ENCODE measurements around the gene EID3.
"Not testable (repeated sequence)": the region's sequence is repeated elsewhere in the genome, so short reads cannot be mapped to it uniquely, and the experiment has no call there.

The EID3 gene

GRCh38 chr12:104292872-104293794 lies 10.4 kb upstream of the EID3 start:
- Histone ChIP-seq H3K4me3 (ENCODE audit: low read length) (no peak overlapping the region), H3K4me1 (ENCODE audit: low read length) (peaks cover 9% of the 10 kb centered on the region), H3K9ac (ENCODE audit: low read length) (no peak overlapping the region), H3K27me3 (ENCODE audit: low read depth, low read length) (no peaks in the 10 kb centered on the region), H3K9me3 (ENCODE audit: insufficient read depth, low read length) (no peaks in the 10 kb centered on the region), H3K4me2 (ENCODE audit: low read length) (no peak overlapping the region), H3K27ac (ENCODE audit: low read length) (no peak overlapping the region), H4K20me1 (ENCODE audit: insufficient read depth, low read length) (peaks cover 27% of the 10 kb centered on the region), H3K79me2 (ENCODE audit: low read length) (peaks cover 98% of the 10 kb centered on the region), H3K36me3 (replicated peaks; ENCODE audit: low read depth, low read length) (peaks cover 46% of the 10 kb centered on the region), H2AFZ (ENCODE audit: low read depth, low read length) (no peak overlapping the region)
- TF ChIP-seq EZH2phosphoT487 (IDR thresholded peaks at IDR 0.05; ENCODE audit: low read depth) = no peak
- TF ChIP-seq, protein P1, sequence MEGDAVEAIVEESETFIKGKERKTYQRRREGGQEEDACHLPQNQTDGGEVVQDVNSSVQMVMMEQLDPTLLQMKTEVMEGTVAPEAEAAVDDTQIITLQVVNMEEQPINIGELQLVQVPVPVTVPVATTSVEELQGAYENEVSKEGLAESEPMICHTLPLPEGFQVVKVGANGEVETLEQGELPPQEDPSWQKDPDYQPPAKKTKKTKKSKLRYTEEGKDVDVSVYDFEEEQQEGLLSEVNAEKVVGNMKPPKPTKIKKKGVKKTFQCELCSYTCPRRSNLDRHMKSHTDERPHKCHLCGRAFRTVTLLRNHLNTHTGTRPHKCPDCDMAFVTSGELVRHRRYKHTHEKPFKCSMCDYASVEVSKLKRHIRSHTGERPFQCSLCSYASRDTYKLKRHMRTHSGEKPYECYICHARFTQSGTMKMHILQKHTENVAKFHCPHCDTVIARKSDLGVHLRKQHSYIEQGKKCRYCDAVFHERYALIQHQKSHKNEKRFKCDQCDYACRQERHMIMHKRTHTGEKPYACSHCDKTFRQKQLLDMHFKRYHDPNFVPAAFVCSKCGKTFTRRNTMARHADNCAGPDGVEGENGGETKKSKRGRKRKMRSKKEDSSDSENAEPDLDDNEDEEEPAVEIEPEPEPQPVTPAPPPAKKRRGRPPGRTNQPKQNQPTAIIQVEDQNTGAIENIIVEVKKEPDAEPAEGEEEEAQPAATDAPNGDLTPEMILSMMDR (IDR thresholded peaks at IDR 0.05; ENCODE audit: low read depth, low read length) = no peak

DNA sequence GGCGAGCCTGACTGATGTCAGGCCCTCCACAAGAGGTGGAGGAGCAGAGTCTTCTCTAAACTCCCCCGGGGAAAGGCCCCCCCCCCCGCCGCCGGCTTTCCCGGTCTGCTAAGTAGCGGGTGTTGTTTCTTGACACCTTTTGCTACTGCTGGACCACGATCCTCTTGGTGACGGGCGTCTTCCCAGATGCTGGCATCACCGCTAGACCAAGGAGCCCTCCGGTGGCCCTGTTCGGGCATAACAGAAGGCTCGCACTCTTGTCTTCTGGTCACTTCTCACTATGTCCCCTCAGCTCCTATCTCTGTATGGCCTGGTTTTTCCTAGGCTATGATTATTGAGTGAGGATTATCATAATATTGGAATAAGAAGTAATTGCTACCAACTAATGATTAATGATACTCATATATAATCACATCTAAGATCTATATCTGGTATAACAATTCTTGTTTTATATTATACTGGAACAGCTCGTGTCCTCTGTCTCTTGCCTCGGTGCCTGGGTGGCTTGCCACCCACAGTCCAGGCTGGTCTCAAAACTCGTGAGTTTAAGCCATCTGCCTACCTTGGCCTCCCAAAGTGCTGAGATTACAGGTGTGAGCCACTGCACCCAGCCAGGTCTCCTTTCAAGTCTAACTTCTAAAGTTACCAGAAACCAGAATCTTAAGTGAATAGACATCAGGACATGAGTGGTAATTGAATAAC lies 9.2 kb upstream of the EID3 start:
- H3K4me3 ChIP-seq (ENCODE audit: low read length); H3K9me3 ChIP-seq (ENCODE audit: insufficient read depth, low read length); H2AFZ ChIP-seq (ENCODE audit: low read depth, low read length); H3K4me2 ChIP-seq (ENCODE audit: low read length); H3K27ac ChIP-seq (ENCODE audit: low read length); H3K27me3 ChIP-seq (ENCODE audit: low read depth, low read length); H3K9ac ChIP-seq (ENCODE audit: low read length); H3K4me1 ChIP-seq (ENCODE audit: low read length): not testable (repeated sequence)
- Histone ChIP-seq H4K20me1 (ENCODE audit: insufficient read depth, low read length) (peaks cover 32% of the 10 kb centered on the region), H3K36me3 (replicated peaks; ENCODE audit: low read depth, low read length) (peaks cover 50% of the 10 kb centered on the region), H3K79me2 (ENCODE audit: low read length) (peaks cover 98% of the 10 kb centered on the region)
- TF ChIP-seq, protein P1 (IDR thresholded peaks at IDR 0.05; ENCODE audit: low read depth, low read length) = peak; percentile 24

DNA sequence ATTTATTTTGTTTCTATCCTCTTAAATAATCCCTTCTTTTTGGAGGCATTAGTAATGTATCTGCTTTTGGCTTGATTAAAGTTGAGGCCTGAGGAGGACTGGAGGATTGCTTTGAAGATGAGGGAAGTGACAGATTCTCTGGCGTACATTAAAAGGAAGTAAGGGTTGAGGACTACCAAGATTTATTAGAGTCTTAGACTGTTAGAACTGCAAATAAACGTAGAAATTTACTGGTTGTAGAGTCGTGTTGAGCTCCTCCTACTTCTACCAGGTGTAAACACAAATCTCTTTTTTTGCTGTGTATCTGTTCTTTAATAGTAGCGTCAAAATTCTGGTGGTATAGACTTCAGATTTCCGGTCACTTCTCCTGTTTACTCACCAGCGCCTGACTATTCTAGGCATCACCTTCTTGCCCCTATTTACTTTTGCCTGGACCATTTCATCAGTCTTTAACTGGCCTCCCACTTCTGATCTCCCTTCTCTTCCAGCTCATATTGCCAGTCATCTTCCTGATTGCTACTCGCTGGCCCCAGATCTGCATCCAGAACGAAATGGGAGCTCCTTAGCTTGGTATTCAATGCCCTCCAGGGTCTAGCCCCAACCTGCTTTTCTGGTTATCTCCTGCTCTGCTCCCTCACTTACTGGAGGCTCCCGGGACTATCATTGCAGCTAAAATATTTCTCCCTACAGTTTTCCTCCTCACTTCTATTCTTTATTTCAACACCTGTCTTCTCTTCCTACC lies 8.4 kb upstream of the EID3 start:
- H3K4me3 ChIP-seq (ENCODE audit: low read length) = no peak overlapping the region
- H3K27ac ChIP-seq (ENCODE audit: low read length) = no peak overlapping the region
- H3K79me2 ChIP-seq (ENCODE audit: low read length) = peaks cover 98% of the 10 kb centered on the region
- peaks cover 55% of the 10 kb centered on the region for H3K36me3 ChIP-seq (replicated peaks; ENCODE audit: low read depth, low read length)
- H3K9me3 ChIP-seq (ENCODE audit: insufficient read depth, low read length) = no peaks in the 10 kb centered on the region
- H3K4me2 ChIP-seq (ENCODE audit: low read length) = no peak overlapping the region
- H3K4me1 ChIP-seq (ENCODE audit: low read length) = no peaks in the 10 kb centered on the region
- no peak overlapping the region for H2AFZ ChIP-seq (ENCODE audit: low read depth, low read length)
- no peak for TF ChIP-seq EZH2phosphoT487 (IDR thresholded peaks at IDR 0.05; ENCODE audit: low read depth)
- TF ChIP-seq, protein P1 (IDR thresholded peaks at IDR 0.05; ENCODE audit: low read depth, low read length) = no peak
- no peak overlapping the region for H3K9ac ChIP-seq (ENCODE audit: low read length)
- H4K20me1 ChIP-seq (ENCODE audit: insufficient read depth, low read length) = peaks cover 37% of the 10 kb centered on the region
- H3K27me3 ChIP-seq (ENCODE audit: low read depth, low read length) = no peaks in the 10 kb centered on the region

GRCh38 chr12:104295954-104296353 lies 7.6 kb upstream of the EID3 start:
- Histone ChIP-seq H3K4me2 (ENCODE audit: low read length) (no peak overlapping the region), H3K4me1 (ENCODE audit: low read length) (no peaks in the 10 kb centered on the region), H3K79me2 (ENCODE audit: low read length) (peaks cover 98% of the 10 kb centered on the region), H2AFZ (ENCODE audit: low read depth, low read length) (no peak overlapping the region), H3K9me3 (ENCODE audit: insufficient read depth, low read length) (no peaks in the 10 kb centered on the region), H3K4me3 (ENCODE audit: low read length) (no peak overlapping the region), H3K9ac (ENCODE audit: low read length) (no peak overlapping the region), H3K36me3 (replicated peaks; ENCODE audit: low read depth, low read length) (peaks cover 56% of the 10 kb centered on the region), H4K20me1 (ENCODE audit: insufficient read depth, low read length) (peaks cover 44% of the 10 kb centered on the region), H3K27me3 (ENCODE audit: low read depth, low read length) (no peaks in the 10 kb centered on the region), H3K27ac (ENCODE audit: low read length) (no peak overlapping the region)
- TF ChIP-seq, protein P1 (IDR thresholded peaks at IDR 0.05; ENCODE audit: low read depth, low read length) = no peak
